SH-SY5Y (cell line): ENCODE data around the gene ENTREP3.

Experiments used
- GATA2 ChIP-seq: IDR thresholded peaks from 2 replicates; pipeline ENCODE4 v1.6.1; 2011; ENCODE audit warnings: mild to moderate bottlenecking, low read depth, low read length
- GATA3 ChIP-seq: IDR thresholded peaks from 2 replicates; pipeline ENCODE4 v1.6.1; 2011; ENCODE audit warnings: low read depth, mild to moderate bottlenecking, low read length, moderate library complexity

The ENTREP3 gene

DNA sequence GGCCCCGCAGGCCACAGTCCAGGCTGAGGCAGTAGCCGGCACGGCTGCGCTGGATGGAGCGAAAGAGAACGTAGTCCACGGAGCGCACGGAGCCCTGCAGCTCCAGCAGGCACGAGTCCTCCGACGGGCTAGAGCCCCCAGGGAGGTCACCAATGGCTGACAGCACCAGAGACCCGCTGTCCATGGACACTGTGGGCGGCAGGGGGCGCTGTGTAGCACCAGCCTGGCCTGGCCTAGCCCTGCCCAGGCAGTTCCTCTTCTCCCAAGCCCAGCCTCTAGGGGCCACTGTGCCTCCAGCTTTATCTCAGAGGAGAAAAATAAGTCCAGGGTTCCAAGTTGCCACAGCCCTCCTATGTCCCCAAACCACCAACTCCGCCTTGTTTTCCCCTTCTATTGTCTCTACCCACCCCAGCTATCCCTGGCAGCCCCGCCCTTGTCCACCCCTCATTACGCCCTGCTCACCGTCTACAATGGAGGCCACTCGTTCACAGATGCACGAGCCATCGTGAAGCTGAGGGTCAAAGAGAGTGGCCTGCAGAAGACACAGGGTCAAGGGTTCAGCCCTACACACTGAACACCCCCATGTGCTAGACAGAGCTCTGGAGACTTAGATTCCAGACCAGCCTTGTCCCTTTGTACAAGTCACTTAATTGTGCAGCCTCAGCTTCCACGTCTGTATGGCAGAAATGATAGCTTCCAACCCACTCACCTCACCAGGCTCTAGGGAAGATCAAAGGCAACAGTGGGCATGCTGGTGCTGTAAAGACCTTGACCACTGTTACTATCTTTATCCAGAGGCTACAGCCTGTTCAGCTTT lies 4.4 kb downstream of the ENTREP3 start:
- TF ChIP-seq GATA2 (no peak), GATA3 (no peak)

DNA sequence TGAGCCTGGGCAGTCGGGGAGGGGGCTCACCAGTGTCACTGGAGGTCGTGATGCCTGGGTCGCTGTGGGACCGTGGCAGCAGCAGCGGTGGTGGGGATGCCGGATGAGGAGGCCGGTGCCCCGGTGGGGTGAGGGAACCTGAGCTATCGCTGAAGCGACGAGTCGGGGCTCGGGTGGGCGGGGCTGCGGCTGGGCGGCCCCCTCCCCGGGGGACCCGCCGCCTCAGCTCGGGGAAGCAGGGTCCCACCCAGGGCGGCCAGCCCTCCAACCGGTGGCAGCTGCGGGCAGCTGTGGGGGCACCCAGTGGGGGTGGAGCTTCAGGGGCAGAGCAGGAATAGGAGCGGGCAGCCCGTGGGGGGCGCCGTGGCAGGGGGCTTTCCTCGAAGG lies 5.0 kb downstream of the ENTREP3 start:
- no peak for TF ChIP-seq GATA3
- no peak for TF ChIP-seq GATA2

DNA sequence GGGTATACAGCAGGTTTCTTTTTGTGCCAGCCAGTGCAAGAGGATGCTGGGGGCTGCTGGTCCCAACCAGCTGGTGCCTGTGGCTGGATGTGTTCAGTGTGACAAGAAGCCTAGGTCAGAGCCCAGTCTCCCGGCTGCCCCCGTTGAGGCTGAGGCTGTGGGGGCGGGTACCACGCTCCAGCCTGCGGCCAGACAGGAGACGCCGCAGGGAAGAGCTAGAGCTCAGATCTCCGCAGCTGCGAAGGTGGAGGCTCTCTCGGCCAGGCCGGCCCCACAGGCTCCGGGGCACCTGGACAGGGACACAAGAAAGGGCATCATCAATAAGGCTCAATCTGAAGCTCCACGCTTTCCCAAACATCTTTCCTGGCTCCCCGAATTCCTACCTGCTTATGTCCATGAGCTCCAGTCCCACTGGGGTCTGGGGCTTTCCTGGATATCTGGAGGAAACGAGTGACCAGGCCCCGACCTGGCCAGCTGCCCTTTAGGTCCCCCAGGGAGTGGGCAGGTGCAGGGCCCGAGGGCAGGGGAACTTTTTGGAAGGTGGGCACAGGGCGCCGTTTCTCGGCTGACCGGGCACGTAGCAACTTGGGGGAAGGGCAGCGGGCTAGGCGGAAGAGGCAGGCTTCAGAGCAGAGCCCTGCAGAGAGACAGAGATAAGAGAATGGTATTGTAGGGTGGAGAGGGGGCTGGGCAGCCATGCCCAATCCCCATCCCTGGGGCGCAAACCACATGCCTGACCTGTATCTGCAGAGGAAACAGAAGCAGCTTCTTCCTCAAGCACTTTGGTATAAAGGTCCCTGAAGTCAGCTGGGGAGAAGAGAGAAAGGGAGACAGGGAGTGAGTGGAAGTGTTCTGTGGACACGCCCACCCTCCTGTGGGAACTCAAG lies 7.4 kb downstream of the ENTREP3 start:
- no peak for TF ChIP-seq GATA3
- TF ChIP-seq GATA2 = no peak

DNA sequence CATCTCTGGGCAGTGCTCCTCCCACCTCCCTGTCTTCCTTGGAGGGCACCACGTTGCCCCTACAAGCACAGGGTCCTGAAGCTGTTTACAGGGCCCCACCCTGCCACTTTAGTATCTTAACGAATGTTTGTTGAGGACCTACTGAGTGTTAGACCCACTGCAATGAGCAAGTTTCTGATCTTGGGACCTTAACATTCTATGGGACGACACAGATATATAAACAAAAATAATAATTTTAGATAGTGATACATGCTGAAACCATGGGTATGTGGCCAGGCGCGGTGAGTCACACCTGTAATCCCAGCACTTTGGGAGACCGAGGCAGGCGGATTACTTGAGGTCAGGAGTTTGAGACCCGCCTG lies 10.1 kb downstream of the ENTREP3 start:
- TF ChIP-seq GATA2 = no peak
- TF ChIP-seq GATA3 = no peak

DNA sequence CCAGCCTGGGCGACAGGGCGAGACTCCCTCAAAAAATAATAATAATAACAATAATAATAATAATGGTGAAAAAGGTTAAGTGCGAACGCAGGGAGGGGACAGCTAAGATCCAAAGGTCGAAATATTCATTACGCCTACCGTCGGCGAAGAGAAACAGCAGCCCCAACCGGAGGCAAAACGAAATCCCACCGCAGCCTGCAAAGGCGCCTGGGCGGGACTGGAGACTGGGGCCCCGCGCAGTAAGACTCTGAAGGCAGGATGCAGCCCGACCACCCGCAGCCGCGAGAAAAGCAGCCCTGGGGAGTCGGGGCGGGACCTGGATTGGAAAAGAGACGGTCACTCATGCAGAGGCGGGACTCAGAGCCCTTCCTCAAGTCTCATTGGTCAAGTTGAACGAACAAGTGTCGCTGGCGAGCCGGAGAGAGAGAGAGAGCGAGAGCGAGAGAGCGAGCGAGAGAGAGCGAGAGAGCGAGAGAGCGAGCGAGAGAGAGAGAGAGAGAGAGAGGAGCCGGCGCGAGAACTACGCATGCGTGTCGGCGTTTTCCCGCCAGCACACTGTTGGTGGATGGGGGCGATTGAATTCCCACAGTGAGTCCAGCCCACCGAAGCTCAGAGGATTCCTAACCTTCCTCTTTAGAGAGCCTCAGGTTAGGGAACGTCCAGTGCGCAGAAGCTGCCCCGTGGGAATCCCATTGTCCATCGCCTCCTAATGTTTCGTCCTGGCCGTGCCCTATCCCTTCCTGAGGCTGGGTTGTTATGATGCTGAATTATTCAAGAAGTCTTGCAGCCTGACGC lies 10.7 kb downstream of the ENTREP3 start:
- TF ChIP-seq GATA3 (no peak), GATA2 (peak; percentile 63; the same call in 1 of the 2 replicates)

DNA sequence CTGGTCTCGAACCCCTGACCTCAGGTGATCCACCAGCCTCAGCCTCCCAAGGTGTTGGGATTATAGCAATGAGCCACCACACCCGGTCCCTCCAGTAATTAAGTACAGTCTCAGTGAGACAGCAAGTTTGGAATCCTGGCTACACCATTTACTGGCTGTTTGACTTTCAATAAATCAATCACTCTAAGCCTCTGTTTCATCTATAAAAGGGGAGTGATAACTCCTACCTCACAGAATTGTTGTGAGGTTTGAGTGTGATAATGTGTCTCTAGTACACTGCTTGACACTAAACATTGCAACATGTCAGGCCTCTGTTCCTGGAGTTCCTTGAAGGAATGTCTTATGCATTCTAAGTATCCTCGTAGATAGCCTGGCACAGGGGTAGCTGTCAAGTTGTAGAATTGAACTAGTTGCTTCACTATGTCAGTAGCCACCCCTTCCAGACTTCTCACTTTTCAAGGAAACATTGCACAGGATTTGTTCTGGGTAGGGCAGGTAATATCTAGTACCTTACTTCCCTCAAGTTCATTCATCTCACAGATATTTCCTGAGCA lies 12.4 kb downstream of the ENTREP3 start:
- no peak for TF ChIP-seq GATA3
- TF ChIP-seq GATA2 = no peak

DNA sequence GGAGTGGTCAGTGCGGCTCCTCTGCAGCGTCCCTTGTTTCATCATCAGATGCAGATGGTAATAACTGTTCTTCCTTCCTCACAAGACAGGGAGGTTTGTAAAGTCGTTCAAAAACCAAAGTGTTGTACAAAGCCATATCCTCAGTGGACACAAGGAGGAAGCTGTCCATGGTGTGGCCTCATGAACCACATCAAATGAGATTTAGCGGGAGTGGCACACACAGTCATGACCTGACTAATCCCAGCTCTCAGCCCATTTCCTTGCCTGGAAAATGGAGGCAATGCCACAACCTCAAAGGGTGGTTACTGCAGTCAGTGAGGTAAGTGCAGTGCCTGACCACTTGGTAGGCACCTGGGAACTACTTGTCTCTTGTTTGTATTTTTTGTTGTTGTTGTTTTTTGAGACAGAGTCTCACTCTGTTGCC lies 13.4 kb downstream of the ENTREP3 start:
- TF ChIP-seq GATA3 (no peak), GATA2 (no peak)

DNA sequence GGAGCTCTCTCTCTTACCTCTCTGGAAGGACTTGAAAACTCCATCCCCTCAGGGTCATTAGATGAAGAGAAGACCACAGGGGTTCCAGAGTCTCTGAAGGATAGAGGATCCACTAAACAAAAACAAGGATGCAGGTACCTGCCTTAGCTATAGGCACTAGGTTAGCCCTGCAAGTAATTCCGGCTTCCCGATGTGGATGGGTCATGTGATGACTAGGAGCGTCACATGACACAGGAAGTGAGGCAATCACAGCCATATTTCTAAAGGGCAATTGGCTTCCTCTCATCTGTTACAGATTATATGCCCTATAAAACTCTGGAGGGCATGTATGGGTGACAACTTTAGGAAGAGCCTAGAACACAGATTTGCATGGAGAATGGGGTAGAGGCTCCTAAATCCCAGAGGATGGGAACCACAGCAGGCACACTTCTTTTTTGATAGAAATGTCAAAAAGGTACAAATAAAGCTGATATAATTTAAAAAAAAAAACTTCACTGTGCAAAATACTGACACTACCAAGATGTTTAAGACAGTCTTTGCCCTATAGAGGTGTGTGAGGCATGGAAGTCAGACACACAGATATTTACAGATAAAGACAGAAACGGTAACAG lies 14.1 kb downstream of the ENTREP3 start:
- TF ChIP-seq GATA2 = no peak
- no peak for TF ChIP-seq GATA3

DNA sequence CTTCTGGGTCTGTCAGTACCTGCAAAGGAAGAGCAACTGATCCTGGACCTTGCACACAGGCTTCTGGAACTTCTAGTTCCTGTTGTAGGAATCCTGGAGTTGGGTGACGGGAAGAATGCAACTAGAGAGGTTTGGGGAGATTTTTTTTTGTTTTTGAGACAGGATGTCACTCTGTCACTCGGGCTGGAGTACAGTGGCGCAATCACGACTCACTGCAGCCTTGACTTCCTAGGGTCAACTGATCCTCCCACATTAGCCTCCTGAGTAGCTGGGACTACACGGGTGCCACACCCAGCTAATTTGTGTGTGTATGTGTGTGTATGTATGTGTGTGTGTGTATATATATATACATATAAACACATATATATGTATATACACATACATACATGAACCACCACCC lies 18.8 kb downstream of the ENTREP3 start:
- TF ChIP-seq GATA3 (no peak), GATA2 (no peak)

DNA sequence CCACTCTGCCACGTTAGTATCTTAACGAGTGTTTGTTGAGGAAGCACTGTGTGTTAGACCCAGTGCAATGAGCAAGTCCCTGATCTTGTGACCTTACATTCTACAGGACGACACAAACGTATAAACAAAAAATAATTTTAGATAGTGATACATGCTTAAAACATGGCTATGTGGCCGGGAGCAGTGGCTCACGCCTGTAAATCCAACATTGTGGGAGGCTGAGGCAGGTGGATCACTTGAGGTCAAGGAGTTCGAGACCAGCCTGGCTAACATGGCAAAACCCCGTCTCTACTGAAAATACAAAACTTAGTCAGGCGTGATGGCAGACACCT lies 27.2 kb downstream of the ENTREP3 start:
- TF ChIP-seq GATA2 = no peak
- TF ChIP-seq GATA3 = no peak

DNA sequence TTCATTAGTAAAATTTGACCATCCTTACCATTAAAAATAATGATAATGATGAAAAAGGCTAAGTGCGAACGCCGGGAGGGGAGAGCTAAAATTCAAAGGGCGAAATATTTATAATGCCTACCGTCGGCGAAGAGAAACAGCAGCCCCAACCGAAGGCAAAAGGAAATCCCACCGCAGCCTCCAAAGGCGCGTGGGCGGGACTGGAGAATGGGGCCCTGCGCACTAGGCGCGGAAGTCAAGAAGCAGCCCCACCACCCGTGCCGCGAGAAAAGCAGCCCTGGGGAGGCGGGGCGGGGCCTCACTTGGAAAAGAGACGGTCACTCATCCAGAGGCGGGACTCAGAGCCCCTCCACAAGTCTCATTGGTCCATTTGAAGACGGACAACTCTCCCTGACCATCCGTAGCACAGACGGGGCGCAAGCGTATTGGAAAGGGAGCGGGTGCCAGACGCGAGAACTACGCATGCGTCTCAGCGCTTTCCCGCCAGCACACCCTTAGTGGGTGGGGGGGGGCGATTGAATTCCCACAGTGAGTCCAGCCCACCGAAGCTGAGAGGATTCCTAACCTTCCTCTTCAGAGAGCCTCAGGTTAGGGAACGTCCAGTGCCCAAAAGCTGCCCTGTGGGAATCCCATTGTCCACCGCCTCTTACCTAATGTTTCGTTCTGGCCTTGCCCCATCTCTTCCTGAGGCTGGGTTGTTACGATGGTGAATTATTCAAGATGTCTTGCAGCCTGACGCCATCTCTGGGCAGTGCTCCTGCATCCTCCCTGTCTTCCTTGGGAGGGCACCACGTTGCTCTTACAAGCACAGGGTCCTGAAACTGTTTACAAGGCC lies 27.8 kb downstream of the ENTREP3 start:
- TF ChIP-seq GATA2 = no peak
- no peak for TF ChIP-seq GATA3

DNA sequence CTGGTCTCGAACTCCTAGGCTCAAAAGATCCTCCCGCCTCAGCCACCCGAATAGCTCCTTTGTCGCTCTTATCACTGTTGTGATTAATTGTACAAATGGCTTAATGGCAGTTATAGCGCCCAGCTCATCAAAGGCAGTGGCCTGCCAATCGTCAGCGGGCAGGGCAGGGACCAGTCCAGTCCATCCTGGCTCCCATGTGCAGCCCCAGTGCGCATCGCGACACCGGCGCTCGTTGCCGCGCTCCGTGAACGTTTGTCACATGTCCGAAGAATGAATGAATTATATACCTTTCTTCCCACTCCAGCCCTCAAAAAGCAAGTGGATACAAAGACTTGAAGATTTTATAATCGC lies 28.4 kb downstream of the ENTREP3 start:
- no peak for TF ChIP-seq GATA2

DNA sequence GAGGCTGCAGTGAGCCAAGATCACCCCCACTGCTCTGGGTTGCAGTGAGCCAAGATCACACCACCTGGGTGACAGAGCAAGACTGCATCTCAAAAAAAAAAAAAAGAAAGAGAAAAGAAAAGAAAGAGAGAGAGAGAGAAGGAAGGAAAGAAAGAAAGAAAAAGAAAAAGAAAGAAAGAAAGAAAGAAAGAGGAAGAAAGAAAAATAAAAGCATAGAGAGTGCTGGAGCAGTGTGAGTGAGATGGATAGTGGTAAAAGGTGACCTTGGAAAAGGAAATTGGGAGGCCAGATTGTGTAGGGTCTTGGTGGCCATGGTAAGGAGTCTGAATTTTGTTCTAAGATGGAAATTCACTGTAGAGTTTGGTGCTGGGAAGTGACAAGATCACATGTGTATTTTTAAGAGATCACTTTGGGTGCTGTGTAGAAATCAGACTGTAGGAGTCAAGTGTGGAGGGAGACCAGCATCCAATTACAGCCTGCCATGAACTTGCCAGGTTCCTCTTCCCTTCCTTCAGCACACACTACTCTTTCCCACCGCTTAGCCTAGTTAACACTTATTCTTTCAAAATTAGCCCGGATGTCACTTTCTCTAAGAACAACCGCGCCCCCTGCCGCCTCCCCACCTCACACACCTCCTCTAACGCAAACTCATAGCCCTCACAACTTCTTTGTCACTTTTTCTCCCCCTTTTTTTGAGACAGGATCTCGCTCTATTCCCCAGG lies 28.9 kb downstream of the ENTREP3 start:
- TF ChIP-seq GATA2 = no peak
- no peak for TF ChIP-seq GATA3
